ENCODE measurements around the gene DENND4A. TPM values are rescaled to one million over a fixed set of nuclear protein-coding genes. Genes with fewer than 3 reads are reported as not detected.

The DENND4A gene
- total RNA-seq, 1 donor from 2014 or later, result 24.1 TPM

Other genes starting within 250 kb of the DENND4A start
- gene INTS14, start 181.2 kb downstream of the DENND4A start, total RNA-seq (ENCODE audit: insufficient read depth, low replicate concordance), result 25.0 TPM
- 8.7 TPM for gene SLC24A1, start 170.4 kb downstream of the DENND4A start, total RNA-seq (ENCODE audit: insufficient read depth, low replicate concordance)
- gene RAB11A, start 77.2 kb upstream of the DENND4A start, total RNA-seq (ENCODE audit: insufficient read depth, low replicate concordance), result 54.2 TPM